Head of caudate nucleus (tissue), 42 donors: Measurements from ENCODE around the gene NFAM1.

Source experiments
- DNase-seq, 42 donors: peaks; one replicate each; pipeline versions ENCODE4 v3.0.0 to v3.0.0-alpha.2; 2020 to 2021; ENCODE audit warnings: mixed read lengths in 7 of 42
- intact Hi-C: fragments of 100-400 bp; cut with DNase I; formaldehyde crosslinking; loops from one replicate; pipeline ENCODE4 v1.15.0; 2022

Gene NFAM1

GRCh38 chr22:42331014-42331413 is 101.2 kb downstream of the NFAM1 start:
- intact Hi-C loops, result no loop called here
- DNase-seq, result peak in 30 of 42 donors; percentile 25 to 72 (median 46)
